Colonic mucosa (tissue), 4 donors: ENCODE data around the gene METTL1. TPM values are rescaled to one million over a fixed set of nuclear protein-coding genes. Genes with fewer than 3 reads are reported as not detected.

Source experiments
- DNase-seq: peaks from one replicate; pipeline ENCODE4 v3.0.0-alpha.2; 2020
- H3K27ac ChIP-seq: fragments of 200-600 bp; one replicate; pipeline ENCODE4 v1.8.0; 2021
- H3K27me3 ChIP-seq: fragments of 200-600 bp; one replicate; pipeline ENCODE4 v1.8.0; 2021
- H3K36me3 ChIP-seq: fragments of 200-600 bp; one replicate; pipeline ENCODE4 v1.8.0; 2021
- H3K4me1 ChIP-seq: fragments of 200-600 bp; one replicate; pipeline ENCODE4 v1.8.0; 2021; ENCODE audit warnings: mild to moderate bottlenecking
- H3K4me3 ChIP-seq: fragments of 200-600 bp; one replicate; pipeline ENCODE4 v1.8.0; 2021
- H3K9ac ChIP-seq, 2 donors: one replicate each; pipeline ENCODE4 v1.7.0; 2013; ENCODE audit warnings: control low read depth in 2 of 2, low read depth in 2 of 2, low read length in 2 of 2
- H3K9me3 ChIP-seq: fragments of 200-600 bp; one replicate; pipeline ENCODE4 v1.8.0; 2021
- intact Hi-C: fragments of 100-400 bp; cut with DNase I; formaldehyde crosslinking; loops from one replicate; pipeline ENCODE4 v1.14.1; 2022
- total RNA-seq, 2 donors: library from RNA; stranded (reverse); fragmentation: NEBNext Ultra II Directional in 1 of 2; extraction: Animal tissue kit (Norgen Biotek cat#: 25700) in 1 of 2; gene quantifications; one replicate each; pipeline ENCODE4 v1.2.1, GENCODE V29; 2021
- TF ChIP-seq, protein P1 (sequence below): fragments of 200-600 bp; IDR thresholded peaks from one replicate; pipeline ENCODE4 v1.8.0; 2022; ENCODE audit warnings: antibody characterized with exemption, mild to moderate bottlenecking
- donor health status: healthy.
- donor health status: DM: no; HTN: no; CAD: no.
- donor health status: DM: no; HTN: no; CAD: no.

METTL1 gene
- total RNA-seq, 2 donors from 2014 or later: 7.1 to 18.9 TPM

GRCh38 chr12:57737467-57738460 lies 34.1 kb downstream of the METTL1 start:
- H3K36me3 ChIP-seq: no peaks in the 10 kb centered on the region
- intact Hi-C loops: no loop called here
- peaks cover 5% of the 10 kb centered on the region for H3K4me1 ChIP-seq
- peaks cover 58% of the 10 kb centered on the region for H3K27me3 ChIP-seq
- no peak overlapping the region for H3K9ac ChIP-seq
- H3K27ac ChIP-seq: no peak overlapping the region
- DNase-seq: no peak
- H3K9me3 ChIP-seq: no peaks in the 10 kb centered on the region
- H3K4me3 ChIP-seq: peak overlapping the region; percentile 5
- TF ChIP-seq, protein P1, sequence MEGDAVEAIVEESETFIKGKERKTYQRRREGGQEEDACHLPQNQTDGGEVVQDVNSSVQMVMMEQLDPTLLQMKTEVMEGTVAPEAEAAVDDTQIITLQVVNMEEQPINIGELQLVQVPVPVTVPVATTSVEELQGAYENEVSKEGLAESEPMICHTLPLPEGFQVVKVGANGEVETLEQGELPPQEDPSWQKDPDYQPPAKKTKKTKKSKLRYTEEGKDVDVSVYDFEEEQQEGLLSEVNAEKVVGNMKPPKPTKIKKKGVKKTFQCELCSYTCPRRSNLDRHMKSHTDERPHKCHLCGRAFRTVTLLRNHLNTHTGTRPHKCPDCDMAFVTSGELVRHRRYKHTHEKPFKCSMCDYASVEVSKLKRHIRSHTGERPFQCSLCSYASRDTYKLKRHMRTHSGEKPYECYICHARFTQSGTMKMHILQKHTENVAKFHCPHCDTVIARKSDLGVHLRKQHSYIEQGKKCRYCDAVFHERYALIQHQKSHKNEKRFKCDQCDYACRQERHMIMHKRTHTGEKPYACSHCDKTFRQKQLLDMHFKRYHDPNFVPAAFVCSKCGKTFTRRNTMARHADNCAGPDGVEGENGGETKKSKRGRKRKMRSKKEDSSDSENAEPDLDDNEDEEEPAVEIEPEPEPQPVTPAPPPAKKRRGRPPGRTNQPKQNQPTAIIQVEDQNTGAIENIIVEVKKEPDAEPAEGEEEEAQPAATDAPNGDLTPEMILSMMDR: no peak

DNA sequence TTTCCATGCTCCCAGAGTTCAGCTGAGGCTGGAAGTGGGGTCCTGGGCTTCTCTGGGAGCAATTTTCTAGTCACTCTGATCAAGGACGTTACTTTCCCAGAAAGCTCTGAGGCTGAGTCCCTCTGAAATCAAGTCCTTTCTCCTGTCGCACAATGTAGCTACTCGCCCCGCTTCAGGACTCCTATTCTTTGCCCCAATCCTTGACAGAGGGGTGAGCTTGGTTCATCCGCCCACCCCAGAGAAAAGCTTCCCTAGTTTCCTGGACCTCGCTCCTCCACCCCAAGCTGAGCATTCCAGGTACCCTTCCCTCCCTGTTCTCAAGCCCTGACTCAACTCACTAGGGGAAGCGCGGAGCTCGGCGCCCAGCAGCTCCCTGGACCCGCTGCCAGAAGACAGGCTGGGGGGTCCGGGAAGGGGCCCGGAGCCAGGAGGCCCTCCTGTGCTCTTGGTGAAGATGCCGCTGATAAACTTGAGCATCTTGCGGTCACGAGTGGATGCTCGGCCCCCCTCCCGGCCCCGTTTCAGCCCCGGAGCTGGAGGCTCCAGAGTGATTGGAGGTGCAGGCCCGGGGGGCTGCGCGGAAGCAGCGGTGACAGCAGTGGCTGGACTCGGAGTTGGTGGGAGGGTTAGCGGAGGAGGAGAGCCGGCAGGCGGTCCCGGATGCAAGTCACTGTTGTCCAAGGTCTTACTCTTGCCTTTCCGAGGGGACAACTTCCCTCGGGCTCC lies 35.0 kb downstream of the METTL1 start:
- peaks cover 58% of the 10 kb centered on the region for H3K27me3 ChIP-seq
- peaks cover 5% of the 10 kb centered on the region for H3K4me1 ChIP-seq
- TF ChIP-seq, protein P1: no peak
- H3K9ac ChIP-seq: no peak overlapping the region
- no peaks in the 10 kb centered on the region for H3K36me3 ChIP-seq
- intact Hi-C loops: no loop called here
- H3K9me3 ChIP-seq: no peaks in the 10 kb centered on the region
- no peak for DNase-seq
- no peak overlapping the region for H3K27ac ChIP-seq
- no peak overlapping the region for H3K4me3 ChIP-seq

DNA sequence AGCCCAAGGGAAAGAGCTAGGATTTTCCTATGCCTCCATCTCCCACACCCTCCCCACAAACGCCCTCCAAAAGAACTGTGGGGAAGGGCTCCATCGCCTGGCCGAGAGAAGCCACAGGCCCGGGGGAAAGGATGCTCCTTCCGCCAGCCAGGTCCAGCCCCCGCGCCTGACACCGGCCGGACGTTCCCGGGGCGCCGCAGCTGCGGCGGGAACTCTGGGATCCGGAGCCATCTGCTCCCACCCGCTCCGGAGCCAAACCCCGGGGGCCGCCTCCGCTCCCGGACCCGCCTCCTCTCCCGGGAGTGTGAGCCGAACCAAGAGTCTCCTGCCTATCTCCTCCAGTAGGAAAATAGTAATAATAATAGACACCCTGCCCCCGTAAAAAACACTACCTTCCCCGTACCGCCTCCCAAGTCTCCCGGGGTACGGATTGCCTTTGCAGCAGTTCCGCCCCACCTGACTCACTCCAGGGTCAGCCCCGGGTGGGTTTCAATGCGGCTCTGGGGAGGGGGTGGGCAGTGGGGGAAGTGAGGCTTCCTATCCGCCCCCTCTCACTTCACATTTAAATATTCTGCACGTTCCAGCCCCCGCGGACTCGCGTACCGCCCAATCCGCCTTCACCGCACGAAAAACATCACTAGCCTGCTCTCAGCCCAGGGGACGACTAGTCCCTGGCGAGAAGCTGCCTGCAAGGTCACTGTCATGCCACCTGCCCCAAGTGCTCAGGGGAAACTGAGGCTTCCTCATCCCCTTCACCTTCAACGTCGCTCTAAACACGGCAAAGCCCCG lies 35.8 kb downstream of the METTL1 start:
- no peak overlapping the region for H3K27ac ChIP-seq
- H3K4me3 ChIP-seq: no peak overlapping the region
- H3K4me1 ChIP-seq: peaks cover 5% of the 10 kb centered on the region
- no peak for DNase-seq
- H3K9me3 ChIP-seq: no peaks in the 10 kb centered on the region
- H3K9ac ChIP-seq: no peak overlapping the region
- H3K27me3 ChIP-seq: peaks cover 58% of the 10 kb centered on the region
- intact Hi-C loops: no loop called here
- TF ChIP-seq, protein P1: no peak
- no peaks in the 10 kb centered on the region for H3K36me3 ChIP-seq

- Histone ChIP-seq H3K9me3 (no peaks in the 10 kb centered on the region), H3K4me3 (no peak overlapping the region), H3K9ac (no peak overlapping the region), H3K27me3 (peaks cover 52% of the 10 kb centered on the region), H3K36me3 (no peaks in the 10 kb centered on the region), H3K4me1 (peaks cover 5% of the 10 kb centered on the region), H3K27ac (no peak overlapping the region)
- no peak for DNase-seq
- intact Hi-C loops: no loop called here
- TF ChIP-seq, protein P1: no peak
These were observed 36.6 kb downstream of the METTL1 start for GRCh38 chr12:57735198-57735855.
